Stimulated activated naive CD8-positive, alpha-beta T cell treated with anti-CD3 and anti-CD28 coated beads, Interleukin-15, amount 100 ng/mL, for 72 hours (primary cell): ENCODE measurements around the gene SH2D3A.
"Not testable (repeated sequence)": the region's sequence is repeated elsewhere in the genome, so short reads cannot be mapped to it uniquely, and the experiment has no call there.

Experiments used
- ATAC-seq: fragments of 150-1000 bp; cut with Tn5 transposase; 2 replicates; pipeline ENCODE4 v1.10.0; 2021; ENCODE audit warnings: mild to moderate bottlenecking, moderate library complexity
- DNase-seq, 2 donors: peaks; one replicate each; pipeline ENCODE4 v3.0.0; 2021 to 2022
- H3K27ac Mint-ChIP-seq, 2 donors: one replicate each; pipeline ENCODE4 v1.8.0; 2022; ENCODE audit warnings: mild to moderate bottlenecking in 2 of 2, mixed read lengths in 2 of 2, moderate library complexity in 2 of 2
- H3K27me3 Mint-ChIP-seq: one replicate; pipeline ENCODE4 v1.8.0; 2022; ENCODE audit warnings: mixed read lengths
- H3K4me1 Mint-ChIP-seq: one replicate; pipeline ENCODE4 v1.8.0; 2022; ENCODE audit warnings: mild to moderate bottlenecking, mixed read lengths
- H3K4me3 Mint-ChIP-seq, 2 donors: one replicate each; pipeline ENCODE4 v1.8.0; 2022; ENCODE audit warnings: mild to moderate bottlenecking in 2 of 2, mixed read lengths in 2 of 2, moderate library complexity in 1 of 2
- H3K9me3 Mint-ChIP-seq, 2 donors: one replicate each; pipeline ENCODE4 v1.8.0; 2022; ENCODE audit warnings: mixed read lengths in 2 of 2

Gene SH2D3A

DNA sequence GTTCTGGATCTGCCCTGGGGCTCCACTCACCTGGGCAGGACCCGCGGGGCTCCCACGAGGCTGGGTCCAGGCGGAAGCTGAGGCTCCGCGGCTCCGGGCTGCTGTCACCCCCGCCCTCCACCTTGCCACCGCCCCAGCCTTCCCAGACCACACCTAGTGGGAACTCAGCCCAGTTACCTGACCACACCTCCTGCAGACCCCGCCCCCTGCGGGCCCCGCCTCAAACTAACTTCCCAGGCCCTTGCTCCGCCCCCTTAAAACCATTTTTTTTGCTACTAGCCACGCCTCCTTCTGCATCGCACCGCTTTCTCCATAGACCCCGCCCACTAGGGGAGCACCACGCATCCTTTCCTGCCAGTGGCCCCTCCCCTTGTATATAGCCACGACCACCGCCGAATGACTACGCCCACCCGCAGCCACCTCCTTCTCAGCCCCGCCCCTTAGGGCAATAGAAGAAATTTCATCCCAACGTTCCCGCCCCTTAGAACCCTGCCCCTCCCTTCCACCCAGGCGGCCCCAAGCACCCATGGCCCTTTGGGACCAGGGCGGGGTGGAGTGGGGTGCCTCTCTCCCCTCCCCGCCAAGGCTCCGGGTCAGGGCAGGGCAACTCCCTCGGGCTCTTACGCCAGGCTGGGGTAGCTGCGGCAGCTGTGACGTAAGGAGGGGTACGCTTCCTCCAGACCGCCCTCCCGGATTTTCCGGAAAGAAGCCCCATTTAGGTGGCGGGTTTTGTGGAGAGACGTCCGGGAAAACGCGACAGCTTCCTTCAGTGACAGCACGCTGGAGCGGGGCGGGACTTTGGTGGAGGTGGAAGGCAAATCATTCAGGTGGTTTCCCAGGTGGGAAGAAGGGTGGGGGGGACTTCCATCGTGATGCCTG is at the start of gene SH2D3A:
SH2D3A (minus strand) TSS at position 79 of the 879 bp plus-strand sequence. CDS start 3,687 bp downstream, outside the sequence.
- Mint-ChIP-seq H3K4me3 (peak within 1 kb of the TSS; percentile 81 to 95), H3K9me3 (no peaks in the 10 kb centered on the region), H3K4me1 (peaks cover 41% of the 10 kb centered on the region), H3K27me3 (no peaks in the 10 kb centered on the region), H3K27ac (peak within 1 kb of the TSS; percentile 73 to 94)
- peak; percentile 97 for DNase-seq
- peak; percentile 80 for ATAC-seq

DNA sequence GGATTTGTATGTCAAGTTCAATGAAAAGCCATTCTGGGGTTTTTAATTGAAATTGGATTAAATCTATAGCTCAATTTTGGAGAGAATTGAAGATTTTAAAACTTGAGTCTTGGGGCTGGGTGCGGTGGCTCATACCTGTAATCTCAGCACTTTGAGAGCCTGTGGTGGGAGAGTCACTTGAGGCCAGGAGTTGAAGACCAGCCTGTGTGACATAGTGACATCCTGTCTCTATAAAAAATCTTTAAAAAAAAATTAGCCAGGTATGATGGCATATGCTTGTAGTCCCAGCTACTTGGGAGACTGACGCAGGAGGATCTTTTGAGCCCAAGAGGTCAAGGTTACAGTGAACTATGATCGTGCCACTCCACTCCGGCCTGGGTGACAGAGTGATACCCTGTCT is 46.4 kb upstream of the SH2D3A start:
- ATAC-seq, result peak; percentile 77
- no peak for DNase-seq
- H3K27me3 Mint-ChIP-seq, result no peaks in the 10 kb centered on the region
- peaks cover 85% of the 10 kb centered on the region for H3K4me1 Mint-ChIP-seq
- H3K27ac Mint-ChIP-seq, result no peak overlapping the region
- H3K9me3 Mint-ChIP-seq, result peaks cover 9 to 10% of the 10 kb centered on the region in 2 donors
- peak overlapping the region in 1 of 2 donors; percentile 5 for H3K4me3 Mint-ChIP-seq

DNA sequence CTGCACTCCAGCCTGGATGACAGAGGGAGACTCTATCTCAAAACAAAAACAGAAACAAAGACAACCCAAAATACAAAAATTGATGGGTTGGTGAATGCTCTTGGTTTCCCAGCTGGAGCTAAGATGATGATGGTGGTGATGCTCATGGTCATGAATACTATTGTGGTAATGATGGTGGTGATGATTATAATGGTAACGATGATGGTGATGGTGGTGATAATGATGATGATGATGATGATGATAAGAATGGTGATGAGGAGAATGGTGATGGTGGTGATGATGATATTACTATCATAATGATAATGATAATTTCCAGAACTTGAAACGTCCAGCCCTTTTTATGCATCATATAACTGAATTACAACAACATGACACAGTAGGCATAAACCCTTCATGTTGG is 45.4 kb upstream of the SH2D3A start:
- no peak for DNase-seq
- Mint-ChIP-seq H3K9me3 (peaks cover 13 to 15% of the 10 kb centered on the region in 2 donors), H3K27ac (no peak overlapping the region), H3K4me1 (peaks cover 81% of the 10 kb centered on the region), H3K4me3 (no peak overlapping the region), H3K27me3 (no peaks in the 10 kb centered on the region)
- no peak for ATAC-seq

DNA sequence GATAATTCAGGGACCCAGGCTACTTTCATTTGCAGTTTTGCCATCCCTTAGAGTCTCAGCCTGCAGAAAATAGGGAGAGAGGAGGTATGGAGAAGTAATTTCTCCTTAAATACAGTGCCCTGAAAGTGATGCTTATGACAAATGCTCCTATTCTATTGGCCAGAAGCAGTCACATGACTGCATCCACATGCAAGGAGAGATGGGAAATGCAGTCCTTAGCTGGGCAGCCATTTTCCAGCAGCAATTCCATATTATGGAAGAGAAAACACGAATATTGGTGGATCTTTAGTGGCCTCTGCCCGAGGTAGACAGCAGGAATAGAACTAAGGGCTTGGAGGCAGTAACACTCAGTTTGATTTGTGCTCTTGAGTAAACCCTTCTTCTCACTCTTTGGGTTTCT is 44.7 kb upstream of the SH2D3A start:
- no peak for DNase-seq
- Mint-ChIP-seq H3K27ac (no peak overlapping the region), H3K9me3 (peaks cover 13 to 15% of the 10 kb centered on the region in 2 donors), H3K27me3 (no peaks in the 10 kb centered on the region), H3K4me1 (peaks cover 80% of the 10 kb centered on the region), H3K4me3 (no peak overlapping the region)
- ATAC-seq, result no peak

- peaks cover 82% of the 10 kb centered on the region for H3K4me1 Mint-ChIP-seq
- H3K27me3 Mint-ChIP-seq, result no peaks in the 10 kb centered on the region
- peaks cover 13 to 15% of the 10 kb centered on the region in 2 donors for H3K9me3 Mint-ChIP-seq
- H3K27ac Mint-ChIP-seq, result no peak overlapping the region
- H3K4me3 Mint-ChIP-seq, result no peak overlapping the region
- no peak for ATAC-seq
- no peak for DNase-seq
Observed at GRCh38 chr19:6811378-6811777, 44.1 kb upstream of the SH2D3A start.

DNA sequence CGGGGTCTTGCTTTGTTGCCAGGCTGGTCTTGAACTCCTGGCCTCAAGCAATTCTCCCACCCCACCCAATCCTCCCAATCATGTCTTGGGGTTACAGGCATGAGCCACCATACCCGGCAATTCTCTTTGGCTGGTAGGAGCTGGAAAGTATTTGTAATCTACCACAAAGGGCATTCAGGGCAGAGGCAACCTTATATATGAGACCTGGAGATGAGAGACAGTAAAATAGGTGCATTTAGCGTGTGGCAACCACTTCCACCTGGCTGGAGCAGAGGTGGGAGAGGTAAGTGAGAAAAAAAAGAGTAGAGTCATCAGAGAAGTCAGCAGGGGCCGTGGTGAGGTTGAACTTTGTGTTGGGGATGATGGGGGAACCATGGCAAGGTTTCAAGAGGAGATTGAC is 42.0 kb upstream of the SH2D3A start:
- DNase-seq (no peak), ATAC-seq (peak; percentile 30)
- Mint-ChIP-seq H3K4me3 (no peak overlapping the region), H3K27me3 (no peaks in the 10 kb centered on the region), H3K9me3 (peaks cover 13 to 15% of the 10 kb centered on the region in 2 donors), H3K4me1 (peaks cover 75% of the 10 kb centered on the region), H3K27ac (peak overlapping the region in 1 of 2 donors; percentile 1)

GRCh38 chr19:6808494-6808893 is 41.3 kb upstream of the SH2D3A start:
- H3K27ac Mint-ChIP-seq, result no peak overlapping the region
- H3K27me3 Mint-ChIP-seq, result no peaks in the 10 kb centered on the region
- ATAC-seq, result no peak
- peaks cover 13 to 15% of the 10 kb centered on the region in 2 donors for H3K9me3 Mint-ChIP-seq
- H3K4me3 Mint-ChIP-seq, result no peak overlapping the region
- DNase-seq, result no peak
- peaks cover 74% of the 10 kb centered on the region for H3K4me1 Mint-ChIP-seq

- Mint-ChIP-seq H3K4me1 (peaks cover 74% of the 10 kb centered on the region), H3K27me3 (no peaks in the 10 kb centered on the region), H3K4me3 (no peak overlapping the region), H3K9me3 (peaks cover 6 to 11% of the 10 kb centered on the region in 2 donors), H3K27ac (no peak overlapping the region)
- ATAC-seq (no peak), DNase-seq (no peak)
Observed at GRCh38 chr19:6807291-6807690, 40.1 kb upstream of the SH2D3A start.

GRCh38 chr19:6806488-6806887 is 39.3 kb upstream of the SH2D3A start:
- DNase-seq (no peak), ATAC-seq (no peak)
- Mint-ChIP-seq H3K4me1 (peaks cover 74% of the 10 kb centered on the region), H3K4me3 (no peak overlapping the region), H3K9me3 (peaks cover 6 to 7% of the 10 kb centered on the region in 2 donors), H3K27ac (no peak overlapping the region), H3K27me3 (no peaks in the 10 kb centered on the region)

DNA sequence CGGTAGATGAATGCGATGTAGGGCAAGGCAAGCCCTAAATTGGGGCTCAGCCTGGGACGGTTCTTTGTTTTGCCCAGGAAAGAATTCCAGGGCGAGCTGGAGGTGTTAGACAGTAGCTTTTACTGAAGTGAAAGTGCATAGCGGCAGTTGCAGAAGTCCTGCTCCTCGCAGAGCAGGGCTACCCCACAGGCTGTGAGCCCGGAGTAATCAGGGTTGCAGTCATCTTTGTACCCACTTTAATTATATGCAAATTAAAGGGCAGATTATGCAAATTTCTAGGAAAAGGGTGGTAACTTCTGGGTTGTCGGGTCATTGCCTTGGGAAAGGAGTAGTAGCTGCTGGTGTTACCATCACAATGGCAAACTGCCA is 35.8 kb upstream of the SH2D3A start:
- Mint-ChIP-seq H3K4me3 (peak overlapping the region; percentile 93 to 98), H3K27ac (peak overlapping the region; percentile 93 to 96), H3K4me1 (peaks cover 76% of the 10 kb centered on the region), H3K27me3 (no peaks in the 10 kb centered on the region), H3K9me3 (no peaks in the 10 kb centered on the region)
- ATAC-seq, result no peak
- no peak for DNase-seq

DNA sequence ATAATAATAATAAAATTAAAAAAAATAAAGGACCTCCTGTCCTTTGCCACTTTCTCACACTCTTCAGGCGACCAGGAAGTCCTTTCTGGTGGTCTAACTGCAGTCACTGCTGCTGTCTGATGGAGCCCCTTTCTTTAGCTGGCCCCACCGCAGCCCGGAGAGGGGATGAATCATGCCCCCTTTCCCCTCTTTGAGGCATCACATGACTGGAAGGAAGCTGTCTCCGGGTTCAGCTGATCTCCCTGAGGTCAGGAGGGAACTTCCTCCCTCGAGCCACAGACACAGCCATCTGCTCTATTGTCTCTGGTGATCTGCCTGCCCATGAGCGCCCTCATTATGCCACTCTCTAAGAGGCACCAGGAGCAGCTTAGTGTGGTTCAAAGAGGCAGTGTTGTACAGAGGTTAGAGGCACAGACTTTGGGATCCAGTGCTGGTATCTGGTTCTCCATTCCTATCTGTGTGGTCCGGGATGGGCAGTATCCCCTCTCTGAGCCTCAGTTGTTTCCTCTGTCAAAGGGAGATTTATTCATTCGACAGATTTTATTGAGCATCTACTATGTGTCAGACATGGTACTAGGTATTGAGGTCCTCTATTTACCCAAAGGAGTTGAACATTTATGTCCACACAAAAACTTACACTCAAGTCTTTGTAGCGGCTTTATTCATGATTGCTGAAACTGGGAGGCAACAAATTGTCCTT is 35.3 kb upstream of the SH2D3A start:
- Mint-ChIP-seq H3K27me3 (no peaks in the 10 kb centered on the region), H3K4me1 (peaks cover 81% of the 10 kb centered on the region)
- DNase-seq, result peak; percentile 65 to 89

DNA sequence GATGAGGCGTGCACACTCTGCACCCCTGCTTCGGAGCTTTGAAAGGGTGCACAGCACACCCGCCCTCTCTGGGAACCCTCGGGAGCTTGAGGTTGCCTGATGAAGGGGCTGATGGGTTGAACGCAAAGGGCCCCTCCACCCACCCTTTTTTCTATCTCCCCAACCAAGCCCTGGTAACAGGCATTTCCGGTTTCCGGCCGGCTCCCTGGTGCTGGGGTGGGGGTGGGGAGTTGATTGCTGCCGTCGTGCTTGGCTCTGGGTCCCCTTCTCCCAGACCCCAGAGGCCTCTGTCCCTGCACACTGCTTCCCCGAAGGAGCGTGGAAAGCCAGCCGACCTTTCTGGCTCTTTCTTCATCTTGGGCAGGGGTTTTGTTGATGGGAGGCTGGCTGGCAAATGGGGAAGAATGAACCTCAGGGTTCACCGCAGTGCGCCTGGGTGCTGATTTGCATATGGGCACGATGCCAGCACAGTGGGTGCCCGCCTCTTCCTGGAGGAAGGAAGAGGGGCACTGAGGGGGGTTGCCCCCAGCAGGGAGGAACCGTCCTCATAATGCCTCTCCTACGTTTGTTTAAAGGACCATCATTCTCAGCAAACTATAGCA is 34.4 kb upstream of the SH2D3A start:
- Mint-ChIP-seq H3K27ac (peak overlapping the region; percentile 89 to 92), H3K27me3 (no peaks in the 10 kb centered on the region), H3K4me3 (peak overlapping the region; percentile 93 to 98), H3K4me1 (peaks cover 81% of the 10 kb centered on the region), H3K9me3 (no peaks in the 10 kb centered on the region)
- DNase-seq, result peak; percentile 75 to 87
- ATAC-seq, result peak; percentile 86

More for the DNA sequence above, 35.3 kb upstream of the SH2D3A start:
- peak overlapping the region; percentile 93 to 96 for H3K27ac Mint-ChIP-seq
- ATAC-seq, result peak; percentile 81
- peak overlapping the region; percentile 93 to 98 for H3K4me3 Mint-ChIP-seq
- H3K9me3 Mint-ChIP-seq, result no peaks in the 10 kb centered on the region

DNA sequence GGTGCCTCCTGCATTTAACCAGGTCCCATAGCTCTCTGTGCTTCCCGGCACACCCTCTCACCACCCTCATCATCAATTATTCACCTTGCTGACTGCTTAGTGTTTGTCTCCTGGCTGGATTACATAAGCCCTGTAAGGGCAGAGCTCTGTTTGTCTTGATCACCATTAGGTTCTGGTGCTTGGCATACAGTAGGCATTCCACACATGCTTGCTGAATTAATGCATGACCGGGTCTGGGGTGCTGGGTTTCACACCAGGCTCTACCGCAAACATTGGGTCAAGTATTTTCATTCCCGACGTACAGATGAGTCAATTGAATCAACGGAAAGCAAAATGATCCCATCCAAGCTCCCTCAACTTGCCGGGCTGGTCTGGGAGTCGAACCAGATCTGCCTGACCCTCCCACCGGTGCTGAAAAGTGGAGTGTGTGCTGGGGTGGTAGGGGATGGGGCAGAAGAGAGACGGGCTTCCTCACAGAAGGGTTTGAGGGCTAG is 33.8 kb upstream of the SH2D3A start:
- no peak for DNase-seq
- peak; percentile 17 for ATAC-seq
- peaks cover 83% of the 10 kb centered on the region for H3K4me1 Mint-ChIP-seq

DNA sequence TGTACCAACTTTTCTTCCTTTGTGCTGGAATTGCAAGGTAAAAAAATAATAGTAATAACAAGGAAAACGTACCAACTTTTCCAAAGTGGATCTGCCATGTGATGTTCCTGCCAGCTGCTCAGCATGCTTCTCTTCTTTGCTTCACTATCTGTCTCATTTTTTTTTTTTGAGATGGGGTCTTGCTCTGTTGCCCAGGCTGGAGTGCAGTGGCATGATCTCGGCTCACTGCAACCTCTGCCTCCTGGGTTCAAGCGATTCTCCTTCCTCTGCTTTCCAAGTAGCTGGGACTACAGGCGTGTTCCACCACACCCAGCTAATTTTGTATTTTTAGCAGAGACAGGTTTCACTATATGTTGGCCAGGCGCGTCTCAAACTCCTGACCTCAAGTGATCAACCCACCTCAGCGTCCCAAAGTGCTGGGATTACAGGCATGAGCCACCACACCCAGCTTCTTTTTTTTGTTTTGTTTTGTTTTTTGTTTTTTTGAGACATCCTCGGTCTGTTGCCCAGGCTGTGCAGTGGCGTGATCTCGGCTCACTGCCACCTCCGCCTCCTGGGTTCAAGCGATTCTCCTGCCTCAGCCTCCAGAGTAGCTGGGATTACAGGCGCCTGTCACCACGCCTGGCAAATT is 33.0 kb upstream of the SH2D3A start:
- H3K4me3 Mint-ChIP-seq, result peak overlapping the region; percentile 93 to 98
- H3K27ac Mint-ChIP-seq, result peak overlapping the region in 1 of 2 donors; percentile 92
- not testable (repeated sequence) for ATAC-seq, H3K27me3 Mint-ChIP-seq, H3K9me3 Mint-ChIP-seq, DNase-seq
- H3K4me1 Mint-ChIP-seq, result peaks cover 90% of the 10 kb centered on the region

More for the DNA sequence above, 33.8 kb upstream of the SH2D3A start:
- no peaks in the 10 kb centered on the region for H3K9me3 Mint-ChIP-seq
- H3K4me3 Mint-ChIP-seq, result peak overlapping the region; percentile 93 to 98
- H3K27ac Mint-ChIP-seq, result peak overlapping the region; percentile 89 to 92
- no peaks in the 10 kb centered on the region for H3K27me3 Mint-ChIP-seq

DNA sequence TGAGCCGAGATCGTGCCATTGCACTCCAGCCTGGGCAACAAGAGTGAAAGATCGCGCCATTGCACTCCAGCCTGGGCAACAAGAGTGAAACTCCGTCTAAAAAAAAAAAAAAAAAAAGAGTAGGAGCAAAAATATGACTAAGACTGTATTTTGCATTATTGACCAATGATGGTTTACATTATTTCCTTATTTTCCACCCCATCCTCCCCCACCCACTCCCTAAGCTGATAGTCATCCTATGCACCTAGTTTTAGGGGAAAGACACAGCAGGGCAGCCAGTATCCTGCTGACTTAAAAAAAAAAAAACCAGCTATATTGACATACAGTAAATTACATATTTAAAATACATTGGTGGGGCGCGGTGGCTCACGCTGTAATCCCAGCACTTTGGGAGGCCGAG is 30.4 kb upstream of the SH2D3A start:
- no peak overlapping the region for H3K4me3 Mint-ChIP-seq
- H3K27me3 Mint-ChIP-seq, result no peaks in the 10 kb centered on the region
- peaks cover 91% of the 10 kb centered on the region for H3K4me1 Mint-ChIP-seq
- ATAC-seq, result no peak
- H3K9me3 Mint-ChIP-seq, result peaks cover 0 to 12% of the 10 kb centered on the region in 2 donors
- DNase-seq, result no peak
- peak overlapping the region; percentile 12 to 41 for H3K27ac Mint-ChIP-seq
